Ovary (tissue), 10 donors: Measurements from ENCODE around the gene KRTAP9-9. TPM values are rescaled to one million over a fixed set of nuclear protein-coding genes. Genes with fewer than 3 reads are reported as not detected.
"Not testable (repeated sequence)": the region's sequence is repeated elsewhere in the genome, so short reads cannot be mapped to it uniquely, and the experiment has no call there.

Experiments used
- DNase-seq, 5 donors: peaks; one replicate each; pipeline ENCODE4 v3.0.0-alpha.2; 2019 to 2020
- H3K27ac ChIP-seq, 2 donors: fragments of 200-600 bp; one replicate each; pipeline versions ENCODE4 v1.5.1 to v1.8.0; 2019 to 2022
- H3K27me3 ChIP-seq: fragments of 200-600 bp; one replicate; pipeline ENCODE4 v1.8.0; 2022
- H3K36me3 ChIP-seq: fragments of 200-600 bp; sonication (generic); one replicate; pipeline ENCODE4 v1.5.1; 2019
- H3K4me1 ChIP-seq: one replicate; pipeline ENCODE4 v1.8.1; 2013; ENCODE audit warnings: mild to moderate bottlenecking, moderate library complexity; ENCODE audit not compliant: insufficient read depth
- H3K4me3 ChIP-seq: fragments of 200-600 bp; sonication (generic); one replicate; pipeline ENCODE4 v1.5.1; 2017
- H3K9me3 ChIP-seq, 2 donors: fragments of 200-600 bp in 1 of 2; sonication (generic) in 1 of 2; one replicate each; pipeline versions ENCODE4 v1.5.1 to v1.8.1; 2013 to 2019; ENCODE audit warnings: mild to moderate bottlenecking in 1 of 2, moderate library complexity in 1 of 2
- EP300 ChIP-seq: sonication (generic); formaldehyde crosslinking; IDR thresholded peaks from one replicate; pipeline ENCODE4 v1.6.1; 2017; ENCODE audit warnings: antibody characterized with exemption
- POLR2A ChIP-seq: fragments of 450-650 bp; IDR thresholded peaks from one replicate; pipeline ENCODE4 v1.6.1; 2017; ENCODE audit warnings: antibody characterized with exemption, mild to moderate bottlenecking, moderate library complexity
- WGBS, 3 donors: extraction: QIAGEN DNeasy Blood & Tissue Kit in 1 of 3; methylation state at CpG; one replicate each; pipeline versions ENCODE4 v1.1.5 to v1.1.7; 2013 to 2017; 5-methylcytosine and 5-hydroxymethylcytosine counted together
- intact Hi-C, 4 donors: fragments of 100-400 bp; cut with DNase I; formaldehyde crosslinking; loops; one replicate each; pipeline versions ENCODE4 v1.11.0 to v1.15.1; 2022 to 2023
- long read RNA-seq, 3 donors: library from polyadenylated mRNA in 2 of 3; unstranded in 2 of 3; transcript quantifications; one replicate each; pipeline ENCODE4 v2.0.0 and lab custom pipeline, GENCODE V29; 2021 to 2026
- polyA plus RNA-seq, 2 donors: library from polyadenylated mRNA; stranded (reverse); fragments of 200-250 nt in 1 of 2; fragments of 350-450 nt in 1 of 2; fragmentation: Illumina TruSeq in 1 of 2; extraction: RNeasy Lipid Tissue Mini Kit (QIAGEN cat#74804) in 1 of 2; gene quantifications; one replicate each; pipeline ENCODE4 v1.2.3, GENCODE V29; 2013 to 2014
- total RNA-seq, 7 donors: library from RNA; depleted of rRNA in 2 of 7; stranded (reverse); fragments of >200 nt in 2 of 7; fragmentation: NEBNext Ultra II Directional in 3 of 7; extraction: Animal tissue kit (Norgen Biotek cat#: 25700) in 3 of 7; gene quantifications; one replicate each; pipeline versions ENCODE4 v1.1.0 to v1.2.4, GENCODE V29; 2016 to 2023
- TF ChIP-seq, protein P1 (sequence below), 3 donors: fragments of 450-650 bp in 2 of 3; fragments of 200-600 bp in 1 of 3; IDR thresholded peaks; one replicate each; pipeline versions ENCODE4 v1.5.1 to v1.8.0; 2016 to 2022; ENCODE audit warnings: antibody characterized with exemption in 3 of 3, mild to moderate bottlenecking in 1 of 3
- donor health status: DM: no; HTN: no; CAD: no; lungs with moderate emphysema.
- donor health status: DM: no; HTN: no; CAD: no.
- donor health status: Bipolar disorder and iron deficiency.
- donor health status: DM: yes; HTN: yes; CAD: no.
- donor health status: DM: no; HTN: no; CAD: no.
- donor health status: DM: yes; HTN: yes; CAD: no.

Gene KRTAP9-9
- total RNA-seq, result not detected
- not detected for polyA plus RNA-seq
- long read RNA-seq, donor 1, result 0 reads
- long read RNA-seq, donor 2, result 0 reads
- long read RNA-seq, donor 3, result 0 reads

DNA sequence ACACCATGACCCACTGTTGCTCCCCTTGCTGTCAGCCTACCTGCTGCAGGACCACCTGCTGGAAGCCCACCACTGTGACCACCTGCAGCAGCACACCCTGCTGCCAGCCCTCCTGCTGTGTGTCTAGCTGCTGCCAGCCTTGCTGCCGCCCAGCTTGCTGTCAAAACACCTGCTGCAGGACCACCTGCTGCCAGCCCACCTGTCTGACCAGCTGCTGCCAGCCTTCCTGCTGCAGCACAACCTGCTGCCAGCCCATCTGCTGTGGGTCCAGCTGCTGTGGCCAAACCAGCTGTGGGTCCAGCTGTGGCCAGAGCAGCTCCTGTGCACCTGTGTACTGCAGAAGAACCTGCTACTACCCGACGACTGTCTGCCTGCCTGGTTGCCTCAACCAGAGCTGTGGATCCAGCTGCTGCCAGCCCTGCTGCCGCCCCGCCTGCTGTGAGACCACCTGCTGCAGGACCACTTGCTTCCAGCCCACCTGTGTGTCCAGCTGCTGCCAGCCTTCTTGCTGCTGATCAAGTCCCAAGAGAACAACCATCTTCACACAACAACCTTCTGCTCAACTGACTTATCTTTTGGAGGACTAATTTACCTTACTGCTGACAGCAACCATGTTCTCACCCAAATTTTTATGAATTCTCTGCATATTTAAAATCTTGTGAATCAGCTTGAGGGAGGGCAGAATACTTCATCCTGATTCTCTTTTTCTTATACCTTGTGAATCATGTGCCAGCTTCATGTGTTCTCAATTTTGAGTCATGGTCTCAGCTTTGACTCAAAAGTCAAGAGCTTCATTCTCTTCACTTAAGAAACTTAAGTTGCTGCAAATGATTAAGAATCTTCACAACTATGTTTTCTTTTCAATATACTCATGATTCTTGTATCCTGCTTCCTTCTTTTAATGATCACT lies at the start of gene KRTAP9-9:
TSS of gene KRTAP9-9 (plus strand) at position 4 of the 910 bp plus-strand sequence.
- DNase-seq, H3K9me3 ChIP-seq, H3K27me3 ChIP-seq, H3K4me1 ChIP-seq, H3K4me3 ChIP-seq, intact Hi-C loops, H3K36me3 ChIP-seq, H3K27ac ChIP-seq: not testable (repeated sequence)
- WGBS, 3 donors, result 66 to 79% (median 71%) methylated on average over 4 to 5 of the region's 5 CpGs

DNA sequence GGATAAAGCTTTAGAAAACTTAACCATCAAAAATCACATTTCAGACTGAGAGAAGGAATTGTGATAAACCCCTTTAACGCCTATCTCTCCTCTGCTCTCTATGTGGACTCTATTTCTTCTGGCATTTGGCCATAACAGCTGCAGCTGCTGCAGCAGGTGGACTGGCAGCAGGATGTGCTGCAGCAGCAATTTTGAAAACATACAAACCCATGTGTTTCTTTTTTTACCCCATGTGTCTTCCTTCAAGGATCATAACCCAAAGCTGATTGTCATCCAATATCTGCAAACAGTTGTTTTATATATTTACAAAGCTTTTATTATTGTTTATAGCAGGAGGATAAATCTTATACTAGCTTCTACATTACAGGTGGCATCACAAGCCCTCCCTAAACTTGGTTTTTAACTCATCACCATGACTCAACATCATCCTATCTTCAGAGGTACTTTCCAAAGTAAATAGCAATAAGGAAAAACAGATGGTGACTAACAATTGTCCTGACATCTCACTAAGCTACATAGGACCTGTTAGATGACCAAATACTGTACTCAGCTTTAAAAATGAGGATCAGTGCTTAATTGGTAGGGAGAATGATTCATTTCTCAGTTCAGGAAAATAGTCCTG lies 43.2 kb upstream of the KRTAP9-9 start:
- 2 to 14% (median 4%) methylated on average over 1 of the region's 1 CpG for WGBS, 3 donors
- intact Hi-C loops, result no loop called here
- H3K9me3 ChIP-seq, result no peaks in the 10 kb centered on the region
- H3K27me3 ChIP-seq, result no peaks in the 10 kb centered on the region
- no peaks in the 10 kb centered on the region for H3K4me1 ChIP-seq
- H3K36me3 ChIP-seq, result no peaks in the 10 kb centered on the region
- H3K27ac ChIP-seq, result no peak overlapping the region
- no peak for DNase-seq
- TF ChIP-seq, protein P1, sequence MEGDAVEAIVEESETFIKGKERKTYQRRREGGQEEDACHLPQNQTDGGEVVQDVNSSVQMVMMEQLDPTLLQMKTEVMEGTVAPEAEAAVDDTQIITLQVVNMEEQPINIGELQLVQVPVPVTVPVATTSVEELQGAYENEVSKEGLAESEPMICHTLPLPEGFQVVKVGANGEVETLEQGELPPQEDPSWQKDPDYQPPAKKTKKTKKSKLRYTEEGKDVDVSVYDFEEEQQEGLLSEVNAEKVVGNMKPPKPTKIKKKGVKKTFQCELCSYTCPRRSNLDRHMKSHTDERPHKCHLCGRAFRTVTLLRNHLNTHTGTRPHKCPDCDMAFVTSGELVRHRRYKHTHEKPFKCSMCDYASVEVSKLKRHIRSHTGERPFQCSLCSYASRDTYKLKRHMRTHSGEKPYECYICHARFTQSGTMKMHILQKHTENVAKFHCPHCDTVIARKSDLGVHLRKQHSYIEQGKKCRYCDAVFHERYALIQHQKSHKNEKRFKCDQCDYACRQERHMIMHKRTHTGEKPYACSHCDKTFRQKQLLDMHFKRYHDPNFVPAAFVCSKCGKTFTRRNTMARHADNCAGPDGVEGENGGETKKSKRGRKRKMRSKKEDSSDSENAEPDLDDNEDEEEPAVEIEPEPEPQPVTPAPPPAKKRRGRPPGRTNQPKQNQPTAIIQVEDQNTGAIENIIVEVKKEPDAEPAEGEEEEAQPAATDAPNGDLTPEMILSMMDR (IDR thresholded peaks at IDR 0.05), result no peak
- no peak for TF ChIP-seq POLR2A
- TF ChIP-seq EP300, result no peak
- no peak overlapping the region for H3K4me3 ChIP-seq

DNA sequence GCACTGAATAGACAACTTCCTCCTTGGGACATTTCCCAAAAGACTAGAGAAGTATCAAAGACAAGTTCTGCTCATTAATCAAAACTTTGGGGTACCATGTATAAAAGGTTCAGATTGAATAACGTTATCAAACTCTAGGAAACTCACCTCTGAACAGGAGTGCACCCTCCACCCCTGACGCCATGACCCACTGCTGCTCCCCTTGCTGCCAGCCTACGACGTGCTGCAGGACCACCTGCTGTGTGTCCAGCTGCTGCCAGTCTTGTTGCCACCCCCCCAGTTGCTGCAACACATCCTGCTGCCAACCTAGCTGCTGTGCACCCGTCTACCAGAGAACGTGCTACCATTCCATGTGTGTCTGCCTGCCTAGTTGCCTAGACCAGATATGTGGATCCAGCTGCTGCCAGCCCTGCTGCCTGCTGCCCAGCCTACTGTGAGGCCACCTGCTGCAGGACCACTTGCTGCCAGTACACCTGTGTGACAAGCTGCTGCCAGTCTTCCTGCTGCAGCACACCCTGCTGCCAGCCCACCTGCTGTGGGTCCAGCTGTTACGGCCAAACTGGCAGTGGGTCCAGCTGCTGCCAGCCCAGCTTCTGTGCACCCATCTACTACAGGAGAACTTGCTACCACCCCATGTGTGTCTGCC lies 42.5 kb upstream of the KRTAP9-9 start:
- H3K4me3 ChIP-seq, result no peak overlapping the region
- H3K36me3 ChIP-seq, result no peaks in the 10 kb centered on the region
- no peak overlapping the region for H3K27ac ChIP-seq
- intact Hi-C loops, result no loop called here
- TF ChIP-seq POLR2A (no peak), EP300 (no peak)
- TF ChIP-seq, protein P1 (IDR thresholded peaks at IDR 0.05), result no peak
- WGBS, 3 donors, result 56 to 73% (median 63%) methylated on average over 7 of the region's 7 CpGs
- no peak for DNase-seq
- no peaks in the 10 kb centered on the region for H3K27me3 ChIP-seq
- no peaks in the 10 kb centered on the region for H3K4me1 ChIP-seq
- H3K9me3 ChIP-seq, result no peaks in the 10 kb centered on the region

DNA sequence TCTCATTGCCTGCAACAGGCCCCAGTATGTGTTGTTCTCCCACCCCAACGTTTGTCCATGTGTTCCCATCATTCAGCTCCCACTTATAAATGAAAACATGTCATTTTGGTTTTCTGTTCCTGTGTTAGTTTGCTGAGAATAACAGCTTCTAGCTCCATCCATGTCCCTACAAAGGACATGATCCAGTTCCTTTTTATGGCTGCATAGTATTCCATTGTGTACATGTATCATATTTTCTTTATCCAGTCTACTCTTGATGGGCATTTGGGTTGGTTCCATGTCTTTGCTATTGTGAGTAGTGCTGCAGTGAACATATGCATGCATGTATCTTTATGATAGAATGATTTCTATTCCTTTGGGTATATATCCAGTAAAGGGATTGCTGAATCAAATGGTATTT lies 39.5 kb upstream of the KRTAP9-9 start:
- no peaks in the 10 kb centered on the region for H3K36me3 ChIP-seq
- intact Hi-C loops, result no loop called here
- H3K27me3 ChIP-seq, result no peaks in the 10 kb centered on the region
- no peaks in the 10 kb centered on the region for H3K4me1 ChIP-seq
- no peaks in the 10 kb centered on the region for H3K9me3 ChIP-seq
- TF ChIP-seq, protein P1 (IDR thresholded peaks at IDR 0.05), result no peak
- TF ChIP-seq EP300 (no peak), POLR2A (no peak)
- WGBS, 3 donors, result 74 to 83% (median 77%) methylated on average over 1 of the region's 1 CpG
- no peak overlapping the region for H3K27ac ChIP-seq
- H3K4me3 ChIP-seq, result no peak overlapping the region
- no peak for DNase-seq
